Stomach (tissue), 9 donors: Measurements from ENCODE around the gene SYNJ2. TPM values are rescaled to one million over a fixed set of nuclear protein-coding genes. Genes with fewer than 3 reads are reported as not detected.

ENCODE experiments used
- DNase-seq, 2 donors: peaks; one replicate each; pipeline versions ENCODE4 v3.0.0 to v3.0.0-alpha.2; 2013 to 2019
- H3K27ac ChIP-seq, 5 donors: fragments of 200-600 bp in 4 of 5; sonication (generic) in 4 of 5; one replicate each; pipeline ENCODE4 v1.5.1; 2013 to 2019; ENCODE audit warnings: mild to moderate bottlenecking in 1 of 5, moderate library complexity in 1 of 5
- H3K27me3 ChIP-seq, 3 donors: fragments of 200-600 bp; sonication (generic); one replicate each; pipeline ENCODE4 v1.5.1; 2017 to 2019; ENCODE audit warnings: mixed run types in 1 of 3
- H3K36me3 ChIP-seq, 4 donors: fragments of 200-600 bp; sonication (generic); 1 replicate in 3 of 4; 2 replicates in 1 of 4; pipeline ENCODE4 v1.5.1; 2016 to 2019
- H3K4me1 ChIP-seq, 4 donors: fragments of 200-600 bp; sonication (generic); one replicate each; pipeline ENCODE4 v1.5.1; 2016 to 2019
- H3K4me3 ChIP-seq, 4 donors: fragments of 200-600 bp; sonication (generic) in 3 of 4; one replicate each; pipeline ENCODE4 v1.5.1; 2016 to 2019; ENCODE audit warnings: mild to moderate bottlenecking in 1 of 4
- H3K9me3 ChIP-seq, 4 donors: fragments of 200-600 bp; sonication (generic); one replicate each; pipeline ENCODE4 v1.5.1; 2016 to 2019
- EP300 ChIP-seq: sonication (generic); formaldehyde crosslinking; IDR thresholded peaks from one replicate; pipeline ENCODE4 v1.6.1; 2017; ENCODE audit warnings: antibody characterized with exemption
- POLR2A ChIP-seq, 4 donors: fragments of 450-650 bp; IDR thresholded peaks; one replicate each; pipeline ENCODE4 v1.6.1; 2016; ENCODE audit warnings: antibody characterized with exemption in 4 of 4, control low read depth in 2 of 4, mild to moderate bottlenecking in 1 of 4, moderate library complexity in 1 of 4
- POLR2AphosphoS5 ChIP-seq, 3 donors: sonication (generic); formaldehyde crosslinking; IDR thresholded peaks; one replicate each; pipeline ENCODE4 v1.6.1; 2016; ENCODE audit warnings: antibody characterized with exemption in 3 of 3
- WGBS, 5 donors: extraction: QIAGEN DNeasy Blood & Tissue Kit in 3 of 5; methylation state at CpG; one replicate each; pipeline versions ENCODE4 v1.1.5 to v1.1.7; 2013 to 2018; 5-methylcytosine and 5-hydroxymethylcytosine counted together
- intact Hi-C: fragments of 100-400 bp; cut with DNase I; formaldehyde crosslinking; loops from one replicate; pipeline ENCODE4 v1.15.1; 2023; ENCODE audit warnings: low total_unique reads
- polyA plus RNA-seq, 3 donors: library from polyadenylated mRNA; stranded (reverse); fragments of 200-250 nt; gene quantifications; one replicate each; pipeline ENCODE4 v1.2.3, GENCODE V29; 2013
- total RNA-seq, 5 donors: library from RNA; depleted of rRNA; stranded (reverse); fragments of >200 nt; gene quantifications; one replicate each; pipeline versions ENCODE4 v1.1.0 to v1.2.3, GENCODE V29; 2014 to 2016
- TF ChIP-seq, protein P1 (sequence below), 7 experiments: fragments of 450-650 bp in 4 of 7; fragments of 200-600 bp in 3 of 7; sonication (generic) in 3 of 7; IDR thresholded peaks; one replicate each; pipeline ENCODE4 v1.5.1; 2016 to 2019; ENCODE audit warnings: antibody characterized with exemption in 7 of 7, control low read depth in 2 of 7, mild to moderate bottlenecking in 1 of 7
- donor health status: healthy with polysubstance abuse.
- donor health status: Bipolar disorder and iron deficiency.
- donor health status: healthy.

SYNJ2 gene
- total and polyA plus RNA-seq, 8 donors: 4.7 to 41.4 (median 14.4) TPM

- WGBS, 5 donors: 37 to 61% (median 44%) methylated on average over 15 of the region's 15 CpGs
- peak overlapping the region; percentile 68 to 79 (median 71) for H3K27ac ChIP-seq
- intact Hi-C loops: no loop called here
- H3K4me3 ChIP-seq: no peak overlapping the region
- H3K4me1 ChIP-seq: peaks cover 27 to 61% (median 38%) of the 10 kb centered on the region in 4 donors
- no peaks in the 10 kb centered on the region for H3K27me3 ChIP-seq
- TF ChIP-seq EP300: no peak
- TF ChIP-seq POLR2A (IDR thresholded peaks at IDR 0.05): no peak
- TF ChIP-seq POLR2AphosphoS5 (IDR thresholded peaks at IDR 0.05): peak in 2 of 3 donors; percentile 37 to 47
- TF ChIP-seq, protein P1, sequence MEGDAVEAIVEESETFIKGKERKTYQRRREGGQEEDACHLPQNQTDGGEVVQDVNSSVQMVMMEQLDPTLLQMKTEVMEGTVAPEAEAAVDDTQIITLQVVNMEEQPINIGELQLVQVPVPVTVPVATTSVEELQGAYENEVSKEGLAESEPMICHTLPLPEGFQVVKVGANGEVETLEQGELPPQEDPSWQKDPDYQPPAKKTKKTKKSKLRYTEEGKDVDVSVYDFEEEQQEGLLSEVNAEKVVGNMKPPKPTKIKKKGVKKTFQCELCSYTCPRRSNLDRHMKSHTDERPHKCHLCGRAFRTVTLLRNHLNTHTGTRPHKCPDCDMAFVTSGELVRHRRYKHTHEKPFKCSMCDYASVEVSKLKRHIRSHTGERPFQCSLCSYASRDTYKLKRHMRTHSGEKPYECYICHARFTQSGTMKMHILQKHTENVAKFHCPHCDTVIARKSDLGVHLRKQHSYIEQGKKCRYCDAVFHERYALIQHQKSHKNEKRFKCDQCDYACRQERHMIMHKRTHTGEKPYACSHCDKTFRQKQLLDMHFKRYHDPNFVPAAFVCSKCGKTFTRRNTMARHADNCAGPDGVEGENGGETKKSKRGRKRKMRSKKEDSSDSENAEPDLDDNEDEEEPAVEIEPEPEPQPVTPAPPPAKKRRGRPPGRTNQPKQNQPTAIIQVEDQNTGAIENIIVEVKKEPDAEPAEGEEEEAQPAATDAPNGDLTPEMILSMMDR (IDR thresholded peaks at IDR 0.05): no peak
- H3K9me3 ChIP-seq: no peaks in the 10 kb centered on the region
- H3K36me3 ChIP-seq: no peaks in the 10 kb centered on the region
- DNase-seq: peak in 1 of 2 donors; percentile 91
Observed at GRCh38 chr6:158002951-158003853, 21.5 kb downstream of the SYNJ2 start.

DNA sequence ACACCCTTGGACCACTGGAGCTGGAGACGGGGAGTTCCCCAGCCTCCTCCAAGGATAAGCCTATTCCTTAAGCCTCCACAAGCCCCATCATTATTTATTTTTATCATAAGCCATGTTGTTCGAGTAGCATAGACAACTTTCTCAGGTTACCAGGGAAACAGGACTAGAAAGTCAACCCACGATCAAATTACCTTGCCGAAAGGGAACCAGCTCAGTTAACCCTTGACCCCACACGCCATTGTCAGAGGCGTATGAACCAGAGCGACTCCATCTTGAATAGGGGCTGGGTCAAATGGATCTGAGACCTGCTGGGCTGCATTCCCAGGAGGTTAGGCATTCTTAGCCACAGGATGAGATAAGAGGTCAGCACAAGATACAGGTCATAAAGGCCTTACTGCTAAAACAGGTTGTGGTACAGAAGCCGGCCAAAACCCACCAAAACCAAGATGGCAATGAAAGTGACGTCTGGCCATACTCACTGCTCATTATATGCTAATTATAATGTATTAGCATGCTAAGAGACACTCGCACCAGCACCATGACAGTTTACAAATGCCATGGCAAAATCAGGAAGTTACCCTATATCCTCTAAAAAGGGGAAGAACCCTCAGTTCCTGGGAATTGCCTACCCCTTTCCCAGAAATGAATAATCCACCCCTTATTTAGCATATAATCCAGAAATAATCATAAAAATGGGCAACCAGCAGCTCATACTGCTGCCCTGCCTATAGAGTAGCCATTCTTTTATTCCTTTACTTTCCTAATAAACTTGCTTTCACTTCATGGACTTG is 22.4 kb downstream of the SYNJ2 start:
- intact Hi-C loops: no loop called here
- WGBS, 5 donors: 61 to 71% (median 70%) methylated on average over 10 of the region's 10 CpGs
- no peak for DNase-seq
- no peak for TF ChIP-seq POLR2A (IDR thresholded peaks at IDR 0.05)
- TF ChIP-seq, protein P1 (IDR thresholded peaks at IDR 0.05): no peak
- TF ChIP-seq EP300: no peak
- no peak for TF ChIP-seq POLR2AphosphoS5 (IDR thresholded peaks at IDR 0.05)
- Histone ChIP-seq H3K4me1 (peaks cover 32 to 65% (median 45%) of the 10 kb centered on the region in 4 donors), H3K27me3 (no peaks in the 10 kb centered on the region), H3K36me3 (no peaks in the 10 kb centered on the region), H3K9me3 (no peaks in the 10 kb centered on the region), H3K4me3 (no peak overlapping the region), H3K27ac (peak overlapping the region; percentile 68 to 79 (median 71))

- DNase-seq: no peak
- Histone ChIP-seq H3K4me1 (peaks cover 38 to 65% (median 48%) of the 10 kb centered on the region in 4 donors), H3K9me3 (no peaks in the 10 kb centered on the region), H3K27ac (peak overlapping the region in 2 of 5 donors; percentile 78 to 79), H3K4me3 (no peak overlapping the region), H3K36me3 (no peaks in the 10 kb centered on the region), H3K27me3 (no peaks in the 10 kb centered on the region)
- TF ChIP-seq, protein P1 (IDR thresholded peaks at IDR 0.05): no peak
- TF ChIP-seq POLR2A (IDR thresholded peaks at IDR 0.05): no peak
- no peak for TF ChIP-seq POLR2AphosphoS5 (IDR thresholded peaks at IDR 0.05)
- WGBS, 5 donors: 91 to 97% (median 96%) methylated on average over 14 of the region's 14 CpGs
- intact Hi-C loops: no loop called here
Observed at GRCh38 chr6:158004701-158005095, 23.0 kb downstream of the SYNJ2 start.

- Histone ChIP-seq H3K4me3 (no peak overlapping the region), H3K9me3 (no peaks in the 10 kb centered on the region), H3K36me3 (no peaks in the 10 kb centered on the region), H3K27me3 (no peaks in the 10 kb centered on the region), H3K27ac (no peak overlapping the region), H3K4me1 (peaks cover 41 to 58% (median 48%) of the 10 kb centered on the region in 4 donors)
- intact Hi-C loops: no loop called here
- no peak for DNase-seq
- TF ChIP-seq, protein P1 (IDR thresholded peaks at IDR 0.05): no peak
- TF ChIP-seq POLR2AphosphoS5 (IDR thresholded peaks at IDR 0.05) (no peak), EP300 (no peak), POLR2A (IDR thresholded peaks at IDR 0.05) (no peak)
- 89 to 93% (median 90%) methylated on average over 11 of the region's 11 CpGs for WGBS, 5 donors
Observed at GRCh38 chr6:158005626-158006180, 24.0 kb downstream of the SYNJ2 start.
